Activated gamma-delta T cell (primary cell): Measurements from ENCODE around the gene EPB41L1.
A peak's percentile ranks its signal among the peaks of the same experiment; 100 is the strongest.

Experiments used
- DNase-seq: peaks from one replicate; lab custom pipeline; 2025; lab: John Stamatoyannopoulos, UW

EPB41L1 gene

GRCh38 chr20:36193977-36194712 is 39.6 kb downstream of the EPB41L1 start:
- no peak for DNase-seq

DNA sequence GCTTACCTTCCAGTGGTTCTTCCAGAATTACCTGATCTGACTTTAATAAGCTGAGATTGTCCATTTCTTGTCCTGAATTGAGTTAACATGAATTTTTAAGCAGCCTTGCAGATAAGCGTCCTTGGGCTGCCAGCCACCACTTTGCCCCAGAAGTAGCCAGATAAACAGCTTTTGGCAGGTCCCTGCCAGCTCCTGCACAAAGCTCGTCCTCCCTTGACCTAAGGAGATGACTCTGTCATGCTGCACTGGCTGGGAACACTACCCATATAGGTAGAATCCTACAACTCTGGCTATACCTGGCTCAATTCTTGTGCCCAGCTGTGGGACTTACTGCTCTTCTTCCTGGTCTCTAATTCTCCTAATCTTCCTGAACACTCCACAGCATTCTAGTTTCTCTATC is 42.1 kb downstream of the EPB41L1 start:
- DNase-seq: no peak

DNA sequence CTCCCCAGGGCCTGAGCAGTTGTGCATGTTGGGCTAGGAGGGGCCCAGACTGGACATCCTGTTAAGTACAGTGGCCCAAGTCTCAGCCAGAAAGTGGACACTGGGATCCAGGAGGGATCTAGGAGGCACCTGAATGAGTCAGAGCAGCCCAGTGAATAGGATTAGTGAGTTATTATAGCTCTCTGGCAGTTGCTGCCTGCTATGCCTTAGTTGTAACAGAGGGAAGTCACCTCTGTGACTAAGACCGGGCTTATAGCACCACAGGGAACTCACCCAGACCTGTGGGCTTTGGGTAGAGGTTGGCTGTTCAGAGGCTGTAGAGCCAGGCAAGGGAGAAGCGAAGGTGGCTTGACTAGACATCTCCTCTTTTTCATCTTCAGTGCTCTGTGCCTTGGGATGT is 42.7 kb downstream of the EPB41L1 start:
- DNase-seq: no peak

- no peak for DNase-seq
Observed at GRCh38 chr20:36199345-36200257, 45.1 kb downstream of the EPB41L1 start.

DNA sequence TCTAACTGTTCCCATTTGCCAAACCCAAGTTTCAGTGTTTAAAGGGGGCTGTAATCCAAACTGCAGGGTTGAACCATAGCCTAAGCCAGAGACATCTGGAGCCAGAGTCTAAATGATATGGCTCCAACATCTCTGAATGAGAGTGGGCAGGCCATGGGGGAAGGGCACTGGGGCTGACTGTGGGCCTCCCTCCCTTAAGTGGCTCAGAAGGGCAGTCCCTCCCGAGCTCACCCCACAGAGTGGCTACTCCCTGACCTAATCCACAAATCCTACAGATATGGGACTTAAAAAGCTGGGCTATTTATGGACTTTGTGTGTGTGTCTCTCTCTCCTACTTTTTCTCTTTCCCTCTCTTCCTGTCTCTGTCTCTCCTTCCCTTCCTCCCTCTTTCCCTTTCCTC is 45.9 kb downstream of the EPB41L1 start:
- DNase-seq: no peak

GRCh38 chr20:36201198-36201597 is 46.7 kb downstream of the EPB41L1 start:
- no peak for DNase-seq

GRCh38 chr20:36202891-36203338 is 48.4 kb downstream of the EPB41L1 start:
- DNase-seq: peak; percentile 40

DNA sequence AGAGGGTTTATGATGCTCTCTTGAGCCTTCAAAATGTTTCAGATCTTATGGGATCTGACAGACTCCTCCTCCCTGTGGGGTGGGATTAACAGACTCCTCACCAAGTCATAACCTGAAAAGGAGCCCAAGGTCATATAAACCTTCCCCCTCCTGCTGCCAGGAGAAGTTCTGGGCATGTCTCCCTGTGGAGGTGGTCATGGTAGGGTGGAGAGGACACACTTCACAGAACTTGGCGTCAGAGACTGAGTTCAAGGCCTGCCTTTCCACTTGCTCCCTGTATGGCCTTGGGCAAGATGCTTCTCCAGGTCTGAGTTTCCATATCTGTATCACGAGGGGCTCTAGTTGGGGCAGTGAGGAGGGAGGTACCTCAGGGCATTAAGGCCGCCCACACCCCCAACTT is 49.3 kb downstream of the EPB41L1 start:
- DNase-seq: no peak

GRCh38 chr20:36205026-36205425 is 50.5 kb downstream of the EPB41L1 start:
- DNase-seq: no peak

- DNase-seq: no peak
Observed at GRCh38 chr20:36206068-36206467, 51.5 kb downstream of the EPB41L1 start.

DNA sequence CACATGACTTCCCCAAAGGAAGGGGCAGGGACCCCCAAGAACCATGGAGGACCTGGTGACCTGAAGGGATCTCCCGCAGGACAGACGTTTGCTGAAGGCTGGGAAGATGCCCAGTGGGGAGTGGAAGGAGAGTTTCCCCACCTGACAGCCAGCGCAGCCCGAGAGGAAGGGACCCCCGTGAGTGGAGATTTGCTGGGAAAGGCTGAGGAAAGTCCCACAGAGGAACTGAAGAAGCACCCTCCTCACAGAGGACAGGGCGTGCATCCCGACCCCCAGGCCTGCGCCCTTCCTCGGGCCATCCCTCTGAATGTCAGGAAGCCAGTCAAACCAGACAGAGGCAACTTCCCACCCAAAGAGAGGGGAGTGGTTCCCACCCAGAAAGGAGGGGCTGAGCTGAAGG is 52.1 kb downstream of the EPB41L1 start:
- DNase-seq: no peak

- no peak for DNase-seq
Observed at GRCh38 chr20:36207602-36208001, 53.1 kb downstream of the EPB41L1 start.

DNA sequence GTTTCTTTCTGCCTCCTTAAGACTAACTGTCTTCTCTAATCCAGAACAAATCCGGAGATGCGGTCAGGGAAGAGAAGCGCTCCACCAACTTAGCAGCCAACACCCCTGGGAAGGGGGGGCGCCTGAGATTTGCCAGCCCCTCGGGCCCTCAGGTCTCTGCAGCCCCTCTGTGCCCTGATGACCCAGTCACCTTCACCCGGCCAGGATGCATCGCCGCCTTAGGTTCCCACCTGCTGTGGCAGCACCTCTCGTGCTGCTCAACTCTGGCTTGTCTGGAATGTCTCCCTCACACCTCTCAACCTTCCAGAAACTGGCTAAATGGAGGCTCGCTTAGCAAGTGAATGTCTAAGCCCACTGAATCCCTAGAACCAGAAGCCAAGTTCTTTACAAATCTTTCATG is 53.7 kb downstream of the EPB41L1 start:
- no peak for DNase-seq

GRCh38 chr20:36210436-36211021 is 56.0 kb downstream of the EPB41L1 start:
- DNase-seq: no peak

DNA sequence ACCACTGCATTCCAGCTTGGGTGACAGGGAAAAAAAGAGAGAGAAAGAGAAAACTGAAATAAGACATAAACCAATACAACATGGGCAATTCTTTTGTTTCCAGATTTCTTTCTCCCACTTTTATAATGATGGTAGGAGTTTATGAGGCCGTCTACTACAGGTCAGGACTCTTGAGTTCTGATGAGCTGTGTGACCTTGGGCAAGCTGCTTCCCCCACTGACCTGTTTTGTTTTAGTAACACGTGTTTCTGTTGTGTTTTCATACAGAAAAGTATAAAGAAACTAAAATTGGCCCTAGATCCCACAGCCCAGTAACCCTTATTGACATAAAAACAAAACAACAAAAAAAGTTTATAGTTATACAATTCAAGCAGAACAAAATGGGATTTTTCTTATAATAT is 58.8 kb downstream of the EPB41L1 start:
- no peak for DNase-seq

DNA sequence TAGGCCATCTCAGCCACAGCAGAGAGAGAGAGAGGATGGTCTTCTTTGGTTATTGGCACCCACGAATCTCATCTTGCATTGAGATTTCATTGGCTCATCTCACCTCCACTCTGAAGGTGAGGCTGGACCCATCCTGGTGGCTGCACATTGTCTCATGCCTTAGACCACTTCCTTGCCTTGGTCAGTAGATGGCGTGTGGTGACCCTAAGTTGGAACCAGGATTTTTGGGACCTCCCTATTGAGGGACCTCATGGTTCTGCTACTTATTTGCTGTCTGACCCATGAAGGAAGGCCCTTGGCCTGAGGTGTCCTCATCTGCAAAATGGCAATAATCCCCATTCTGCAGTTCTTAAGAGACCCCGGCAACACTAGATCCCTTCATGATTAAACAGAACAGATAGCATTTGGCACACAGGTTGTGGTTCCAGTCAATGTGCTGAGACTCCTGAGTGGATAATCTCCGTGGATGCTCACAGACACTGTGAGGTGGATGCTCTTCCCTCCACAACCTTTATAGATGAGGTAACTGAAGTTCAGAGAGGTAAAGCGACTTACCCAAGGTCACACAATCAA is 60.2 kb downstream of the EPB41L1 start:
- no peak for DNase-seq

- no peak for DNase-seq
Observed at GRCh38 chr20:36215778-36216177, 61.2 kb downstream of the EPB41L1 start.

DNA sequence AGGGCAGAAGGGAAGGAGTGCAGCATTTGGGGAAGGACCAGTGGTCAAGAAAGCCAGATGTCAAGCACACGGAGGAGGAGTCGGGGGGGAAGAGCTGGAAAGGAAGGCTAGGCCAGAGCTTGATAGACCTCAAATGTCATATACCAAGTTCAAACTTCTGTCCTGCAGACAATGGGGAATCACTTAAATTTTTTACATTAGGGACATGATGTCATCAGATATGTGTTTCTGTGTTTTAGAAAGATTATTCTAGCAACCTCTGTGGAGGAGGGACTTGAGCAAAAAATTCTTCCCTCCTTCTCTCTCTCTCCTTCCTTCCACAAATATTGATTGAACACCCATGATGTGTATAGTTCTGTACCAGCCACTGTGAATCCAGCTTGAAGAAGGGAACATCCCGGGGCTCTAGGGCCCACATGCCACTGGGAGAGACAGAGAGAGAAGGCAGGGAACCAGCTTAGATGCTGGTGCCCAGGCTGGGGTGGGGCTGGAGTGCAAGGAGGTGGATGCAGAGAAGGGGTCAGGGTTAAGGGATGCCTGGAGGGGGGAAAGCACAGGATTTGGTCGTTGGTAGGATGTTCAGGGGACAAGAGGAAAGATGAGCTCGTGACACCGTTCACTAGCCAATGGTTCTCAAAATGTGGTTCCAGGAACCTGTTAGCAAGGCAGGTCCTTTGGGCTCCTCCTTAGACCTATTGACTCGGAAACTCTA is 61.9 kb downstream of the EPB41L1 start:
- DNase-seq: no peak

DNA sequence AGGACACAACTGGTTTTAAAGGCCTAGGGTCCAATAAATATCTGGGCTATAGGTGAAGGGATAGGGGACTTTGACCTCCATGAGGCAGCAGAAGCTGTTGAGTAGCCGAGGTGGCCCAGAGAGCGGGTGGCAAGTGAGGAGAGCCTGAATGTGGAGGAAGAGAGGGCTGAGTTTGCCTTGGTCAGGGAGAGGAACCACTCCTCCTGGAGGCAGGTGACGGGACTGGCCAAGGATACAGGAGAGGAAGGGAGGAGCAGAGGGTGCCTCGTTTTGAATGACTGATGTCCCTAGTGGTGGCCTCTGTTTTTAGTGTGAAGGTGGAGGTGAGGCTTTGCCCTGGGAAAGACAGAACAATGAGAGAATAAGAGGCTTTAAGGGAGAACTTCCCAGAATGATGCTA is 62.7 kb downstream of the EPB41L1 start:
- DNase-seq: no peak

GRCh38 chr20:36218380-36219064 is 64.0 kb downstream of the EPB41L1 start:
- no peak for DNase-seq

GRCh38 chr20:36219671-36220220 is 65.2 kb downstream of the EPB41L1 start:
- DNase-seq: no peak
